HuH-7.5 (cell line): ENCODE data around the gene ELMOD2.

Experiments
- DNase-seq: peaks from one replicate; pipeline ENCODE4 v3.0.0; 2011; ENCODE audit warnings: low spot score

Gene ELMOD2

DNA sequence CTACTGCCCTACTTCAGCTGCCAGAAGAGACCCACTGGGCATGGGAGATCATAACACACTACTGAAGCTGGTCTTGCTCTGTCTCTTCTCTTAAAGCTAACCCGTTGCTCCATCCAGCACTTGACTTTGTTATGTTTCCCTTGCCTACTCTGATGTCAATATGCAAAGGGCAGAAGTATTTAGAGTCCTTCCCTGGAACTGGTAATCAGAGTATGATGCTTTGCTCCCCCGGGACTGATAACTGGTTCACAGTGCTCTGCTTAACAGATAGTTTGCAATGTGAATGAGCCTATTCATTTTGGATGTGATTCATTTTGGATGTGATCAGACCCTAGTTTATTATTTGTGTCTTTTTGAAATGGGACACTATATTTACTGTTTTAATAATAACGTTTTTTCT lies 57.1 kb downstream of the ELMOD2 start:
- DNase-seq: no peak

DNA sequence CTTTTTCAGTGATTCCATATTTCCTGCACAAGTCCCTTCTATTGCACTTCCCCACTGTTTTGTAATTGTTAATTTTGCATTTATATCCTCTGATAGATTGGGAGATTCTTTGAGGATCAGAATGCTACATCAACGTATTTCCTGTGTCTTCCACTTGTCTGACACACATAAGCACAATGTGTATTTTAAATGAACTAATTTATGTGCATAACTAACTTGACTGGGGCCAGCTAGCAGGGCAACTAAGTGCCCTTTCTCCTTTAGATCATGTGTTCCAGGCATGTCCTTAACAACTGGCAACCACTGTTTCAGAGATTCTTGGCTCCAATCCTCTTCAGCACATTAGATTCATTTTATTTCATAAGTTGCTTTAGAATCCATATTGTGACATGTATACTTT lies 60.5 kb downstream of the ELMOD2 start:
- no peak for DNase-seq

DNA sequence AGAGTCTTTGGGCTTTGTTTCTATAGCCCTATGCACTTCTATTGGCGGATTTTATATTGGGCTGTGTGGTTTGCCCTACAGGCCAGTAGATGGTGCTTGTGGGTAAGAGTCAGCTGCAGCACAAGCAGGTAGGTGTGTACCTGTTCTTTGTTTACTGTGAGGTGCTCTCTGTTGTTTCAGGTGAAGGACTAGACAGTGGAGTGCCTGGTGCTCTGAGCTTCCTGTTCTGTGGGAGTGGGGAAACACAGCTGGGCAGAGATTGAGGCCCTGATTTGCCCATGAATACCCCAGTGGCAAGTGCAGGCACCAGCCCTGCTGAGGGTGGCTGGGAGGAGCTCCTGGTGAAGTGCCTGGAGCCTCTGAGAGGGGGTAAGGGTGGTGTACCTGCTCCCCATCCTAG lies 71.1 kb downstream of the ELMOD2 start:
- DNase-seq: peak; percentile 30

DNA sequence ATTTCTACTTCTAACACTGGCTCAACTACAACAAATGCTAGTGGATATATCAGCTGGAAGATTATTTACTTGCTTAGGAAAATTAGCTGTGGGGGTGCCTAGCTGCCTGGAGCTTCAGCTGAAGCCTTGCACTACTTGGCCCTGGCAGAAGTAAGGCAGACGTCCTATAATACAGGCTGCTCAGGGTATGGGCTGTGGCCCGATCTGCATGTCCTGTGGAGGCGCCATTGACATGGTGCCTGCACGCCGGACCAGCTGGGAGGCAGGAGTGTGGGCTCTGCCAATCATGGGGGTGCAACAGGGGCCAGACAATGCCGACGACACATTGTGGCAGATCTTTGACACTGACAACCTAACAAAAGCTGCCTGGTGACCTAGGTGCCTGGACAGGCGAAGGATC lies 76.4 kb downstream of the ELMOD2 start:
- no peak for DNase-seq

DNA sequence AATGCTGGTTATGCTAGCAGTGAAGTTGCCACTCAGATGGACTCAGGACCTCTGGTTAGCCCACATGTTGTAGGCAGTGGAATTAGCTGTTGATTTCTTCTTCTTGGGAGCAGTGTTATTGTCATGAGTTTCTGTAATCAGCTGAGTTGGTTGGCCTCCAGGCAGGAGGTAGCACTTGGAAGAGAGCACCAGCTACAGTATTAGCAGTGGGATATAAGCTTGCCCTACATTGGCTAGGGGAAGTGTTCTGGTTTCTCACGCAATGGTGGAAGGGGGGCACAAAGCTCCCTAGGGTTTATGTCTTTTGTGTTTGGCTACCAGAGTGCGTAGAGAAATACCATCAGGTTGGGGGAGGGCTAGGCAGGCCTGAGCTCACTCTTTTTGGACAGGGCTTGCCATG lies 78.7 kb downstream of the ELMOD2 start:
- no peak for DNase-seq

DNA sequence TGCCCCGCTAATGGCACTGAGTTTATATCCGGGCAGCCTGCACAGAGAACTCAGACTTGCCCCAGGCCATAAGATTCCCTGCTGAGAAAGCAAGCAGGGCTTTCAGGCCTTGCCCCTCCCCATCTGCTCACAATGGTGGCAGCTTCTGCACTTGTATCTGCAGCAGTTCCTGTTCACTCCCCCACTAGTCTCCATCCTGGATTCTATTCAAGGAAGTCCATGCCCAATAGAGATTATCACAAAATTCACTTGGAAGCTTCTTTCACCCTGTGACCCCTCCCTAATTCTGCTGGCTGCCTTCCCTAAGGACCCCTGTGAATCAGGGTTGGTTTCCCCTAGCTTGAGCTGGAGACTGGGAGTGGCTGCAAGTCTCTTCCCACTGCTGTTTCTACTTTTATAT lies 79.3 kb downstream of the ELMOD2 start:
- DNase-seq: no peak
